Neuronal stem cell (in vitro differentiated cells): ENCODE data around the gene MIEN1.
A peak's percentile ranks its signal among the peaks of the same experiment; 100 is the strongest.

Experiments
- DNase-seq: peaks from one replicate; pipeline ENCODE4 v3.0.0-alpha.2; 2013; ENCODE audit warnings: low spot score
- H2AFZ ChIP-seq: one replicate; pipeline ENCODE4 v1.6.1; 2013; ENCODE audit warnings: mild to moderate bottlenecking, low read length, inconsistent platforms
- H2AK5ac ChIP-seq: 2 replicates; pipeline ENCODE4 v1.6.1; 2013; ENCODE audit warnings: low read depth, mild to moderate bottlenecking, inconsistent platforms, low read length, moderate library complexity, mixed read lengths
- H2BK120ac ChIP-seq: 2 replicates; pipeline ENCODE4 v1.6.1; 2013; ENCODE audit warnings: low read depth, mild to moderate bottlenecking, inconsistent platforms, low read length, moderate library complexity, mixed read lengths
- H2BK12ac ChIP-seq: one replicate; pipeline ENCODE4 v1.6.1; 2013; ENCODE audit warnings: low read length, inconsistent platforms
- H2BK15ac ChIP-seq: 2 replicates; pipeline ENCODE4 v1.6.1; 2013; ENCODE audit warnings: mild to moderate bottlenecking, low read length, inconsistent platforms, mixed read lengths
- H2BK5ac ChIP-seq: one replicate; pipeline ENCODE4 v1.6.1; 2013; ENCODE audit warnings: inconsistent platforms, mild to moderate bottlenecking, low read length, moderate library complexity
- H3K14ac ChIP-seq: one replicate; pipeline ENCODE4 v1.6.1; 2013; ENCODE audit warnings: low read length, inconsistent platforms
- H3K18ac ChIP-seq: 2 replicates; pipeline ENCODE4 v1.6.1; 2013; ENCODE audit warnings: low read length, inconsistent platforms
- H3K23ac ChIP-seq: 2 replicates; pipeline ENCODE4 v1.6.1; 2013; ENCODE audit warnings: low read depth, mild to moderate bottlenecking, mixed read lengths, low read length, inconsistent platforms; ENCODE audit not compliant: poor library complexity
- H3K27ac ChIP-seq: replicated peaks from 3 replicates; pipeline ENCODE4 v1.5.1; 2013; ENCODE audit warnings: low read length, inconsistent platforms
- H3K27me3 ChIP-seq, 3 experiments: 2 replicates each; pipeline ENCODE4 v1.6.1; 2013; ENCODE audit warnings: low read length in 3 of 3, mild to moderate bottlenecking in 2 of 3, inconsistent platforms in 1 of 3, low read depth in 1 of 3, mixed read lengths in 1 of 3, moderate library complexity in 1 of 3; ENCODE audit not compliant: control insufficient read depth in 3 of 3, insufficient read depth in 3 of 3
- H3K36me3 ChIP-seq, 2 donors: replicated peaks in 1 of 2; 2 replicates each; pipeline ENCODE4 v1.6.1; 2013; ENCODE audit warnings: low read length in 2 of 2; ENCODE audit not compliant: control insufficient read depth in 2 of 2, insufficient read depth in 2 of 2
- H3K4ac ChIP-seq: 2 replicates; pipeline ENCODE4 v1.6.1; 2013; ENCODE audit warnings: inconsistent platforms, mild to moderate bottlenecking, low read length, moderate library complexity
- H3K4me1 ChIP-seq, 2 donors: 1 replicate in 1 of 2; 2 replicates in 1 of 2; pipeline ENCODE4 v1.6.1; 2013; ENCODE audit warnings: low read length in 2 of 2, low read depth in 1 of 2; ENCODE audit not compliant: control insufficient read depth in 2 of 2, insufficient read depth in 1 of 2
- H3K4me2 ChIP-seq: one replicate; pipeline ENCODE4 v1.6.1; 2013; ENCODE audit warnings: mild to moderate bottlenecking, low read length, inconsistent platforms; ENCODE audit not compliant: insufficient read depth, poor library complexity, severe bottlenecking
- H3K4me3 ChIP-seq, 2 donors: 2 replicates each; pipeline ENCODE4 v1.5.1; 2013; ENCODE audit warnings: low read length in 2 of 2, mild to moderate bottlenecking in 2 of 2, inconsistent platforms in 1 of 2, moderate library complexity in 1 of 2
- H3K79me1 ChIP-seq: one replicate; pipeline ENCODE4 v1.6.1; 2013; ENCODE audit warnings: low read depth, mild to moderate bottlenecking, inconsistent platforms, low read length, moderate library complexity
- H3K9ac ChIP-seq: one replicate; pipeline ENCODE4 v1.6.1; 2013; ENCODE audit warnings: mild to moderate bottlenecking, low read depth, low read length, inconsistent platforms; ENCODE audit not compliant: poor library complexity
- H3K9me3 ChIP-seq, 2 donors: replicated peaks in 1 of 2; 2 replicates each; pipeline versions ENCODE3 to v1.6.1; 2013; ENCODE audit warnings: low read length in 2 of 2, mild to moderate bottlenecking in 2 of 2, inconsistent platforms in 1 of 2, low read depth in 1 of 2, mixed read lengths in 1 of 2, moderate library complexity in 1 of 2; ENCODE audit not compliant: control insufficient read depth in 2 of 2, insufficient read depth in 1 of 2
- H4K8ac ChIP-seq: one replicate; pipeline ENCODE4 v1.6.1; 2013; ENCODE audit warnings: low read depth, mild to moderate bottlenecking, inconsistent platforms, low read length, moderate library complexity
- H4K91ac ChIP-seq: one replicate; pipeline ENCODE4 v1.6.1; 2013; ENCODE audit warnings: low read length, low read depth, mild to moderate bottlenecking, inconsistent platforms; ENCODE audit not compliant: poor library complexity
- WGBS, 2 donors: extraction: QIAGEN DNeasy Blood & Tissue Kit; methylation state at CpG; one replicate each; pipeline ENCODE4 v1.1.7; 2013; ENCODE audit warnings: missing lambda C conversion rate in 2 of 2, mixed read lengths in 1 of 2; ENCODE audit not compliant: insufficient read length in 2 of 2, insufficient replicate concordance in 1 of 2; ENCODE audit errors: extremely low coverage in 2 of 2; 5-methylcytosine and 5-hydroxymethylcytosine counted together
- small RNA-seq: library from polyadenylated mRNA; stranded (forward); fragments of <200 nt; extraction: miRNeasy Mini kit (QIAGEN cat#:217004); gene quantifications from one replicate; pipeline ENCODE3, GENCODE V24; 2013; ENCODE audit not compliant: insufficient read depth

MIEN1 gene

DNA sequence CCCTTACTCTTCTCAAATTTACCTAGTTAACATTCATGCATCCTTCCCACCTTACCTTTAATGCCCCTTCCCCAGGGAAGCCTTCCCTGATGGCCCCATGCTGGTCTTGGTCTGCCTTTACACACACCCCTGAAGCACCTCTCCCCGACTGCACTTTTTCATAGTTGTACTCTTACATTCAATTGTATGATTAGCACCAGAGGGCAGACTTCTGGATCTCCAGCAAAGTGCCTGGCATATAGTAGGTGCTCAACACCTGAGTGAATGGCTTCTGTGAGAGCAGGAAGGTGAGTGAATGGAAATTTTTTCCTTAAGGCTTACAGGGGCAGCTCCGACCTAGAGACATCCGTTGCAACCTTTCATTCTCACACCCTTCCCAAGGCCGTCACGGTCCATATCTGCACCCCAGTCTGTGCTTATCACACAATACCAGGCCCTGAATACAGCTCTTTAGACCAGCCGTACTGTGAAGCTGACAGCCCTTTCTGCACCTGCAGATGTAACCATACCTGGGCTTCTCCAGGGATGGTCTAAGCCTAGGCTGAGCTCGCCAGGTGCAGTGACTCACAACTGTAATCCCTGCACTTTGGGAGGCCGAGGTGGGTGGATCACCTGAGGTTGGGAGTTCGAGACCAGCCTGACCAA lies 46.9 kb downstream of the MIEN1 start:
- Histone ChIP-seq H3K4me2 (no peak overlapping the region), H3K4ac (no peak overlapping the region), H3K27me3 (no peaks in the 10 kb centered on the region), H2BK12ac (no peak overlapping the region), H3K4me1 (peaks cover 0 to 2% of the 10 kb centered on the region in 2 donors), H3K36me3 (peaks cover 3 to 14% of the 10 kb centered on the region in 2 donors), H3K14ac (no peak overlapping the region), H4K91ac (no peak overlapping the region), H2BK5ac (no peak overlapping the region), H3K4me3 (no peak overlapping the region), H3K18ac (no peak overlapping the region), H2BK120ac (no peak overlapping the region), H3K27ac (no peak overlapping the region), H4K8ac (no peak overlapping the region), H2AK5ac (no peak overlapping the region), H2BK15ac (no peak overlapping the region), H3K23ac (no peak overlapping the region), H3K79me1 (peaks cover 2% of the 10 kb centered on the region), H3K9me3 (no peaks in the 10 kb centered on the region), H3K9ac (peak overlapping the region; percentile 14), H2AFZ (no peak overlapping the region)
- no CpG with 5 or more reads among the region's 9 CpGs for WGBS, 2 donors
- DNase-seq = no peak

DNA sequence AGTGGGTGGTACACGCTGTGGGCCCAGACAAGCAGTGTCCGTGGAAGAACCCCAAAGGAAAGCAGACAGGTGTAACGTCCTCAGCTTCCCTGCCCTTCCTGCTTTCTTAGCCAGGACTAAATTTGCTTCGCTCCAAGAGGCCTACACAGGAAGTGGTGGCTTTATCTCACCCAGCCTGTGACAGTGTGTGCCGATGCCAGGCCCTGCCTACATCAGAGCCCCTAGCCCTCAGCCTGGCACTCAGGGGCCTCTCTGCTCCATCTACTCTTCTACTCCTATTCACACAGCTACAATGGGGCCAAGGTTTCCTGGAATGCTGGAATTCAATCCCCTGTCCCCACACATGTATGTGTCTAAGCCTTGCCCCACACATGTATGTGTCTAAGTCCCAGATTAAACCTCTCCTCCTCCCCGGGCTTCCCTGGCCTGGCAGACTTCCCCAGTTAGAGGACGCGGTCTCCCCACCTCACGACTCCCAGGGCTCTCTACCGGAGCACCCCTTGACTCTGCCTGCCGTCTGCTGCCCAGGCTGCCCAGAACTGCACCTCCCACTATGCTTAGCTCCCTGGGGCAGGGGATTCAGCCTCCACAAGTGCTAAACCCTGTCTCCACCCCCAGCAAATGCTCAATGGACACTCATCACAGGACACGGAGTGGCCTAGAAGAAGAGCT lies 50.7 kb downstream of the MIEN1 start:
- no CpG with 5 or more reads among the region's 12 CpGs for WGBS, 2 donors

More for the DNA sequence above, 50.7 kb downstream of the MIEN1 start:
- Histone ChIP-seq H4K91ac (no peak overlapping the region), H3K27ac (no peak overlapping the region), H3K18ac (no peak overlapping the region), H2AFZ (no peak overlapping the region), H3K36me3 (peaks cover 8 to 20% of the 10 kb centered on the region in 2 donors), H2BK15ac (no peak overlapping the region), H4K8ac (no peak overlapping the region), H2AK5ac (no peak overlapping the region), H2BK12ac (no peak overlapping the region), H3K23ac (no peak overlapping the region), H2BK5ac (no peak overlapping the region), H3K14ac (no peak overlapping the region), H3K27me3 (no peaks in the 10 kb centered on the region), H3K9ac (no peak overlapping the region), H3K4ac (no peak overlapping the region), H3K4me2 (no peak overlapping the region), H3K9me3 (no peaks in the 10 kb centered on the region), H3K4me1 (no peaks in the 10 kb centered on the region), H3K4me3 (no peak overlapping the region), H2BK120ac (no peak overlapping the region), H3K79me1 (no peaks in the 10 kb centered on the region)
- no peak for DNase-seq

Small RNAs within 50 kb of the gene (small RNA-seq; reads per million reads assigned to genes)
- gene MIR4728 = 10.6 reads per million, percentile 59 among the genes with 10 or more reads in this experiment
